H1 (cell line): ENCODE results near the gene ZYX. TPM values are rescaled to one million over a fixed set of nuclear protein-coding genes. Genes with fewer than 3 reads are reported as not detected.
"Not testable (repeated sequence)": the region's sequence is repeated elsewhere in the genome, so short reads cannot be mapped to it uniquely, and the experiment has no call there.

Experiments
- CTCF ChIA-PET: fragments of 300-600 bp; sonication (Branson Sonifier 250); formaldehyde crosslinking; loops from one replicate; lab custom pipeline; 2021; ENCODE audit not compliant: partially characterized antibody; lab: Charles Lee
- POLR2A ChIA-PET: fragments of 300-600 bp; sonication (Branson Sonifier 250); formaldehyde crosslinking; loops from one replicate; lab custom pipeline; 2021; ENCODE audit warnings: inconsistent platforms; ENCODE audit not compliant: partially characterized antibody; lab: Charles Lee
- DNase-seq, 2 experiments: peaks; one replicate each; pipeline versions ENCODE4 v3.0.0 to v3.0.0-alpha.2; 2010 to 2022; ENCODE audit warnings: low spot score in 2 of 2, low read depth in 1 of 2, mixed read lengths in 1 of 2
- FAIRE-seq: peaks from 2 replicates; lab custom pipeline; 2011; peaks lifted over from hg19 to GRCh38; lab: Jason Lieb, UNC
- H2AFZ ChIP-seq: 2 replicates; pipeline ENCODE4 v1.8.1; 2012; ENCODE audit warnings: low read length, inconsistent platforms
- H2AK5ac ChIP-seq: 2 replicates; pipeline ENCODE4 v1.6.1; 2013; ENCODE audit warnings: low read depth, low read length
- H2BK120ac ChIP-seq: replicated peaks from 2 replicates; pipeline ENCODE3; 2013; ENCODE audit warnings: low read depth, low read length, inconsistent platforms
- H2BK12ac ChIP-seq: 2 replicates; pipeline ENCODE4 v1.6.1; 2013; ENCODE audit warnings: low read depth, low read length
- H2BK15ac ChIP-seq: 2 replicates; pipeline ENCODE4 v1.6.1; 2013; ENCODE audit warnings: low read length
- H2BK20ac ChIP-seq: 2 replicates; pipeline ENCODE4 v1.6.1; 2013; ENCODE audit warnings: low read length
- H2BK5ac ChIP-seq: 2 replicates; pipeline ENCODE4 v1.6.1; 2013; ENCODE audit warnings: low read depth, low read length
- H3K14ac ChIP-seq: 2 replicates; pipeline ENCODE4 v1.6.1; 2013; ENCODE audit warnings: inconsistent platforms; ENCODE audit not compliant: insufficient read length
- H3K18ac ChIP-seq: 2 replicates; pipeline ENCODE4 v1.6.1; 2013; ENCODE audit warnings: low read length; ENCODE audit errors: extremely low read depth
- H3K23ac ChIP-seq: 2 replicates; pipeline ENCODE4 v1.6.1; 2013; ENCODE audit warnings: inconsistent platforms; ENCODE audit not compliant: insufficient read length
- H3K23me2 ChIP-seq: 2 replicates; pipeline ENCODE4 v1.6.1; 2013; ENCODE audit warnings: low read depth, low read length
- H3K27ac ChIP-seq: 2 replicates; pipeline ENCODE4 v1.6.1; 2011; ENCODE audit warnings: low read depth, low read length, inconsistent platforms
- H3K27me3 ChIP-seq, 4 experiments: replicated peaks in 1 of 4; 1 replicate in 1 of 4; 2 replicates in 3 of 4; pipeline versions ENCODE4 v1.6.1 to v1.8.1; 2011 to 2013; ENCODE audit warnings: low read length in 3 of 4, mild to moderate bottlenecking in 3 of 4, inconsistent platforms in 2 of 4, mixed read lengths in 2 of 4, moderate library complexity in 1 of 4; ENCODE audit not compliant: control insufficient read depth in 3 of 4, insufficient read depth in 3 of 4; ENCODE audit errors: extremely low read depth in 1 of 4
- H3K36me3 ChIP-seq, 4 experiments: 2 replicates each; pipeline versions ENCODE4 v1.6.1 to v1.8.1; 2011 to 2013; ENCODE audit warnings: mild to moderate bottlenecking in 4 of 4, low read length in 3 of 4, moderate library complexity in 2 of 4, control low read depth in 1 of 4, inconsistent platforms in 1 of 4; ENCODE audit not compliant: insufficient read depth in 4 of 4, control insufficient read depth in 2 of 4
- H3K4ac ChIP-seq: replicated peaks from 2 replicates; pipeline ENCODE3; 2013; ENCODE audit warnings: low read length, low read depth, mixed read lengths, inconsistent platforms; ENCODE audit not compliant: insufficient read length
- H3K4me1 ChIP-seq, 4 experiments: replicated peaks in 1 of 4; 1 replicate in 1 of 4; 2 replicates in 3 of 4; pipeline versions ENCODE4 v1.6.1 to v1.8.1; 2011 to 2013; ENCODE audit warnings: low read length in 3 of 4, inconsistent platforms in 2 of 4, mixed read lengths in 1 of 4; ENCODE audit not compliant: insufficient read depth in 4 of 4, control insufficient read depth in 3 of 4
- H3K4me2 ChIP-seq, 2 experiments: 2 replicates each; pipeline versions ENCODE4 v1.6.1 to v1.8.1; 2011 to 2013; ENCODE audit warnings: low read depth in 2 of 2, low read length in 2 of 2, control low read depth in 1 of 2, inconsistent platforms in 1 of 2, mild to moderate bottlenecking in 1 of 2; ENCODE audit not compliant: insufficient read depth in 1 of 2
- H3K4me3 ChIP-seq, 4 experiments: fragments of 200-600, 300-600 bp in 1 of 4; sonication (generic), shearing (Covaris generic), sonication (Bioruptor Twin) in 1 of 4; 2 replicates each; pipeline versions ENCODE4 v1.5.1 to v1.8.1; 2011 to 2016; ENCODE audit warnings: low read length in 4 of 4, low read depth in 3 of 4, control low read depth in 2 of 4, inconsistent platforms in 2 of 4, mild to moderate bottlenecking in 2 of 4, mixed read lengths in 1 of 4, moderate library complexity in 1 of 4; ENCODE audit not compliant: insufficient read depth in 2 of 4; ENCODE audit errors: extremely low read depth in 1 of 4
- H3K56ac ChIP-seq: replicated peaks from 2 replicates; pipeline ENCODE3; 2013; ENCODE audit warnings: low read depth, mild to moderate bottlenecking, mixed read lengths, low read length, inconsistent platforms; ENCODE audit not compliant: insufficient read length
- H3K79me1 ChIP-seq: 2 replicates; pipeline ENCODE4 v1.6.1; 2013; ENCODE audit warnings: low read depth, low read length, control low read depth
- H3K79me2 ChIP-seq, 2 experiments: 2 replicates each; pipeline versions ENCODE4 v1.6.1 to v1.8.1; 2012 to 2013; ENCODE audit warnings: low read length in 2 of 2, mild to moderate bottlenecking in 2 of 2, inconsistent platforms in 1 of 2; ENCODE audit not compliant: insufficient read depth in 2 of 2, control insufficient read depth in 1 of 2
- H3K9ac ChIP-seq, 4 experiments: replicated peaks in 1 of 4; 1 replicate in 1 of 4; 2 replicates in 3 of 4; pipeline versions ENCODE4 v1.6.1 to v1.8.1; 2011 to 2013; ENCODE audit warnings: low read depth in 3 of 4, low read length in 3 of 4, control low read depth in 2 of 4, mild to moderate bottlenecking in 2 of 4, moderate library complexity in 2 of 4, inconsistent platforms in 1 of 4; ENCODE audit errors: extremely low read depth in 1 of 4
- H3K9me3 ChIP-seq, 2 experiments: 2 replicates each; pipeline versions ENCODE4 v1.6.1 to v1.8.1; 2012 to 2013; ENCODE audit warnings: mild to moderate bottlenecking in 2 of 2, moderate library complexity in 2 of 2, control low read depth in 1 of 2, inconsistent platforms in 1 of 2, low read depth in 1 of 2, low read length in 1 of 2, mixed read lengths in 1 of 2; ENCODE audit not compliant: insufficient read depth in 2 of 2
- H4K20me1 ChIP-seq, 2 experiments: replicated peaks in 1 of 2; 2 replicates each; pipeline versions ENCODE3 to v1.8.1; 2011 to 2013; ENCODE audit warnings: inconsistent platforms in 2 of 2, low read length in 2 of 2, mild to moderate bottlenecking in 1 of 2; ENCODE audit not compliant: insufficient read depth in 2 of 2, control insufficient read depth in 1 of 2
- H4K5ac ChIP-seq: 2 replicates; pipeline ENCODE4 v1.6.1; 2013; ENCODE audit warnings: low read length, low read depth, mixed read lengths, inconsistent platforms; ENCODE audit not compliant: insufficient read length
- H4K8ac ChIP-seq: 2 replicates; pipeline ENCODE4 v1.8.0; 2013; ENCODE audit warnings: mild to moderate bottlenecking, moderate library complexity, low read length, inconsistent platforms; ENCODE audit not compliant: insufficient read depth; ENCODE audit errors: extremely low read depth
- H4K91ac ChIP-seq: replicated peaks from 2 replicates; pipeline ENCODE3; 2013; ENCODE audit warnings: low read length, mixed read lengths, inconsistent platforms; ENCODE audit not compliant: insufficient read length
- ASH2L ChIP-seq: fragments of 200-600, 300-600 bp; sonication (generic); IDR thresholded peaks from one replicate; pipeline ENCODE4 v1.7.1; 2017; ENCODE audit warnings: low read length
- BRCA1 ChIP-seq: IDR thresholded peaks from 2 replicates; pipeline ENCODE4 v1.6.1; 2012; ENCODE audit warnings: low read depth, low read length, improper control_type of control experiment
- EGR1 ChIP-seq: IDR thresholded peaks from 2 replicates; pipeline ENCODE4 v1.6.1; 2011; ENCODE audit warnings: low read depth, low read length, borderline replicate concordance
- GABPA ChIP-seq: IDR thresholded peaks from 2 replicates; pipeline ENCODE4 v1.6.1; 2011; ENCODE audit warnings: mild to moderate bottlenecking, low read length, moderate library complexity, borderline replicate concordance; ENCODE audit not compliant: insufficient read depth
- POLR2AphosphoS5 ChIP-seq: IDR thresholded peaks from 2 replicates; pipeline ENCODE4 v1.6.1; 2011; ENCODE audit warnings: low read depth, low read length
- RNF2 ChIP-seq: fragments of 200-900, 300-1000 bp; sonication (generic); IDR thresholded peaks from 2 replicates; pipeline ENCODE4 v1.7.1; 2016; ENCODE audit warnings: borderline replicate concordance, low read depth, mild to moderate bottlenecking, antibody characterized with exemption, low read length; ENCODE audit not compliant: poor library complexity, severe bottlenecking; ENCODE audit errors: missing control alignments
- TCF12 ChIP-seq: IDR thresholded peaks from 2 replicates; pipeline ENCODE4 v1.6.1; 2011; ENCODE audit warnings: low read depth, mild to moderate bottlenecking, low read length
- YY1 ChIP-seq: IDR thresholded peaks from 2 replicates; pipeline ENCODE4 v1.6.1; 2011; ENCODE audit warnings: low read depth, mild to moderate bottlenecking, low read length
- ZNF274 ChIP-seq: IDR thresholded peaks from 2 replicates; pipeline ENCODE4 v1.7.0; 2012; ENCODE audit warnings: low read length, borderline replicate concordance; ENCODE audit errors: extremely low read depth
- WGBS, 2 experiments: shearing (Covaris generic) in 1 of 2; methylation state at CpG; one replicate each; pipeline versions ENCODE4 v1.1.6 to v1.1.7; 2013 to 2015; ENCODE audit warnings: low lambda C conversion rate in 2 of 2, mixed read lengths in 2 of 2, inconsistent platforms in 1 of 2, low coverage in 1 of 2, missing lambda C conversion rate in 1 of 2; ENCODE audit not compliant: insufficient replicate concordance in 2 of 2, insufficient coverage in 1 of 2, insufficient read length in 1 of 2; ENCODE audit errors: extremely low coverage in 1 of 2, missing lambda C conversion rate in 1 of 2; 5-methylcytosine and 5-hydroxymethylcytosine counted together
- polyA plus RNA-seq, 7 experiments: library from polyadenylated mRNA; depleted of rRNA in 3 of 7; stranded (reverse) in 5 of 7; unstranded in 2 of 7; fragments of >200 nt in 5 of 7; fragments of 200-250 nt in 2 of 7; gene quantifications; 1 replicate in 5 of 7; 2 replicates in 1 of 7; 4 replicates in 1 of 7; pipeline versions ENCODE4 v1.2.1 to v1.2.3, GENCODE V29; 2011 to 2013; ENCODE audit warnings: missing spikeins in 2 of 7, mixed read lengths in 2 of 7
- total RNA-seq: library from RNA; stranded (reverse); fragmentation: NEBNext Ultra II Directional; extraction: Animal tissue kit (Norgen Biotek cat#: 25700); gene quantifications from 2 replicates; pipeline ENCODE4 v1.2.1, GENCODE V29; 2021
- TF ChIP-seq, protein P1 (sequence below): IDR thresholded peaks from 2 replicates; pipeline ENCODE4 v1.6.1; 2011; ENCODE audit warnings: low read depth, mild to moderate bottlenecking, low read length; ENCODE audit not compliant: insufficient read depth

ZYX gene
- total and polyA plus RNA-seq, 2 of the 8 experiments (the other 6 are each of a cell fraction or from before 2014, with no cell fraction given): 40.6 to 159 TPM

GRCh38 chr7:143401265-143401664 is 20.1 kb downstream of the ZYX start (continued):
- TF ChIP-seq RNF2: no peak
- no peak for TF ChIP-seq POLR2AphosphoS5
- TF ChIP-seq TCF12: no peak
- no peak for TF ChIP-seq BRCA1
- no peak for TF ChIP-seq ASH2L
- no peak for TF ChIP-seq YY1
- TF ChIP-seq, protein P1, sequence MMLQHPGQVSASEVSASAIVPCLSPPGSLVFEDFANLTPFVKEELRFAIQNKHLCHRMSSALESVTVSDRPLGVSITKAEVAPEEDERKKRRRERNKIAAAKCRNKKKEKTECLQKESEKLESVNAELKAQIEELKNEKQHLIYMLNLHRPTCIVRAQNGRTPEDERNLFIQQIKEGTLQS: no peak
- no peak for TF ChIP-seq EGR1
- no peak for TF ChIP-seq ZNF274
- no peak for TF ChIP-seq GABPA

DNA sequence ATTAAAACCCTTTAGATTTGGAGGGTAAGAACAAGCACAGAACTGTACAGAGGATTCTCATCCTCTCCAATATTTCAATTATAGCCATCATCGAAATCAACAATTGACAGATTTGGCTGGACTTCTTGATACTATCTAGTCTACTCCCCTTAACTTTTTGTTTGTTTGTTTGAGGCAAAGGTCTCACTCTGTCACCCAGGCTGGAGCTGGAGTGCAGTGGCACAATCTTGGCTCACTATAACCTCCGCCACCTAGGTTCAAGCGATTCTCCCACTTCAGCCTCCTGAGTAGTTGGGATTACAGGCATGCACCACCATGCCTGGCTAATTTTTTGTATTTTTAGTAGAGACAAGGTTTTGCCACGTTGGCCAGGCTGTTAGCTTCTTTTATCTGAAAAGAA is 21.1 kb downstream of the ZYX start:
- not testable (repeated sequence) for H3K23ac ChIP-seq, H2AFZ ChIP-seq, DNase-seq, H3K56ac ChIP-seq, H2BK120ac ChIP-seq, FAIRE-seq, H4K91ac ChIP-seq, H4K5ac ChIP-seq, H3K9me3 ChIP-seq, H3K4me3 ChIP-seq, H2BK12ac ChIP-seq, H3K27ac ChIP-seq, H3K4me2 ChIP-seq, H3K9ac ChIP-seq, H2BK15ac ChIP-seq, H3K23me2 ChIP-seq, H2BK20ac ChIP-seq, H3K4ac ChIP-seq, H2BK5ac ChIP-seq, H3K18ac ChIP-seq, H3K14ac ChIP-seq, H3K27me3 ChIP-seq, H4K8ac ChIP-seq, H2AK5ac ChIP-seq, H3K79me1 ChIP-seq
- CTCF ChIA-PET: interaction anchor here (1.1 to 23.5 kb wide), 8 partner anchors 8 to 1749 kb away, joined by 3 to 359 read pairs (median 43); partner anchors contain the start of gene ZYX
- Histone ChIP-seq H3K36me3 (peaks cover 30 to 50% (median 47%) of the 10 kb centered on the region in 4 experiments), H3K4me1 (peaks cover 6 to 19% (median 13%) of the 10 kb centered on the region in 4 experiments), H3K79me2 (peaks cover 0 to 43% of the 10 kb centered on the region in 2 experiments; a peak in 2 of 4 replicates), H4K20me1 (peaks cover 4 to 19% of the 10 kb centered on the region in 2 experiments)
- POLR2A ChIA-PET: interaction anchor here (1.0 to 25.2 kb wide), 4 partner anchors 11 to 68 kb away, joined by 3 to 518 read pairs (median 146); partner anchors contain the start of gene ZYX
- WGBS, 2 experiments: 88% methylated on average over 4 of the region's 4 CpGs; no CpG with 5 or more reads in 1 of the 2 experiments
